ENCODE measurements around the gene CRY1. TPM values are rescaled to one million over a fixed set of nuclear protein-coding genes. Genes with fewer than 3 reads are reported as not detected.

Gene CRY1
- total and polyA plus RNA-seq, 4 donors, result 18.1 to 36.1 (median 28.9) TPM

DNA sequence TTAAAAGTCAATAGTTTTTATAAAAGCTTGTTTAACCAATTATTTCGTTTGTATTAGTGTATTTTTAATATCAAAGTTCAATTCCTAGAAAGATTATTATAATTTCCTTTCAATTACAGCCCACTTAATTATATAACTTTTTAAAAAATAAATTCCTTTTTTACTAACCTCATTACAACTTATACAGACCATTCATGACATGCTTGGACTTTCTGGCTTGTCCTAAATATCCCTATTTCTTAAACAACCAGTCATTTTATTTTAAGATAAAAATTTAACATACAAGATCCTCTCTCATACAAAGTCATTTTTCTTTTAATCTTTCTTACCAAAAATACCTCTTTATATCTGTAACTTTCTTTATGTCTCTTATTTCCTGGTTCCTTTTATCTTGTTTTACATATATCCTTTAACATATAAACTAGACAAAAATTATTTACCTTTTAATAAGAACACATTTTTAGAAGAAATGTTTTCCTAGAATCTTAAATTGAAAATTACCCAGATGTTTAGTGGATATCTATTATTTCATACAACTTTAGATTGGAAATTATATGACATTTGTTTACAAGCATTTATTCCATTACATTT, 148.0 kb downstream of the CRY1 start:
- no peak overlapping the region for H3K4me3 ChIP-seq (ENCODE audit: low read depth, low read length)
- H3K4me1 ChIP-seq (ENCODE audit: control insufficient read depth, insufficient read depth, low read length), result no peaks in the 10 kb centered on the region
- H3K36me3 ChIP-seq (ENCODE audit: control insufficient read depth, insufficient read depth, low read length), result no peaks in the 10 kb centered on the region
- no peak for DNase-seq (ENCODE audit: low read depth in 4 of 6, low spot score in 6 of 6)
- no peak overlapping the region for H3K27ac ChIP-seq (ENCODE audit: low read depth, low read length)
- H3K27me3 ChIP-seq (ENCODE audit: control insufficient read depth, insufficient read depth, low read length), result no peaks in the 10 kb centered on the region
- H3K9me3 ChIP-seq (ENCODE audit: control insufficient read depth, insufficient read depth, low read length), result peaks cover 3% of the 10 kb centered on the region
- no CpG with 5 or more reads among the region's 1 CpG for WGBS (ENCODE audit: insufficient coverage)

DNA sequence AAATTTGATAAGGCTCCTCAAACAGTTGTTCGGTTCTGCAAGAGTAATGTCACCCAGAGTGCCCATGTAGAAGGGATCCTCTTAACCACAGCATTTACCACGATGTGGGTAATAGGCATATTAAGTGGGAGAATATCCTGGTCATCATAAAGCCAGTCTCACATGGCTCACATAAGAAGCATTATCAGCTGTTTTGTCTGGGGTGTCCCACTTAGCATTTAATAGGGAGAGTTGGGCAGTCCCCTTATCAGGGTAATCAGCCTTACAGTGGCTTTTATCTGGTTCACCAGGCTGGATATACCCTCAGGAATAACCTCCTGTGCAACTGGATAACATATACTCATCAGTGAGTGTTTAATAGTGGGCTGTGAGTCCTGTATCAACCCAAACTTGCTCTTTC, 150.6 kb downstream of the CRY1 start:
- Histone ChIP-seq H3K27ac (ENCODE audit: low read depth, low read length) (no peak overlapping the region), H3K4me3 (ENCODE audit: low read depth, low read length) (no peak overlapping the region), H3K36me3 (ENCODE audit: control insufficient read depth, insufficient read depth, low read length) (no peaks in the 10 kb centered on the region), H3K27me3 (ENCODE audit: control insufficient read depth, insufficient read depth, low read length) (no peaks in the 10 kb centered on the region), H3K9me3 (ENCODE audit: control insufficient read depth, insufficient read depth, low read length) (peaks cover 3% of the 10 kb centered on the region), H3K4me1 (ENCODE audit: control insufficient read depth, insufficient read depth, low read length) (no peaks in the 10 kb centered on the region)
- 83% methylated on average over 1 of the region's 2 CpGs for WGBS (ENCODE audit: insufficient coverage)
- no peak for DNase-seq (ENCODE audit: low read depth in 4 of 6, low spot score in 6 of 6)

DNA sequence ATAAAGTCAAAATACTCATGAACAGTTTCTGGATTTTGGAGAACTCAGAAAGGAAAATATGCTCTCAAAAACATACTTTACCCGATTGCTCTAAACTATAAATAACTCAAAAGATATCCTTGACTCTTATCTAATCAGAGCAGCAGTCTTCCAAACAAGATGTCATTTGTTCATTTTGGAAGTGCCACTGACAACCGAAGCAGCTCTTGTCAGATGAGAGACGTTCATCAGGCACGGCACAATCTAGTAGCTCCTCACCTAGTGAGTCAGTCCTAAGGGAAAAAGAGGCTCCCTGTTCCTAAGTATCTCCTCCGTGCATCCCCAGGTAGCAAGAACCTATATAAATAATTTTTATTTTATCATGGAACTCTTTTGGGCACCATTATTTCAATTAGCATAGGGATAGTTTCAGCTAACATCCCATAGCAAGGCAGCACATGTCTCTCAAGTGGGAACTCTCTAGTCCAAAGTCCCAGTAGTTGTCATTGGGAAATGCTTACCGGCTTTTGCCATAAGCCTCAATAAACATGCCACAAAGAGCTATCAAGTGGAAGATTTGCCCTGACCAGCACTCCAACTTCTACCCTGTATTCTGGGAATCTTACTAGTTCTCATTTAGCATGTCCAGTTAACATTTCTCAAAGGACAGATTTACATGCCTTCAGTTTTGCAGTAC, 151.7 kb downstream of the CRY1 start:
- no peaks in the 10 kb centered on the region for H3K4me1 ChIP-seq (ENCODE audit: control insufficient read depth, insufficient read depth, low read length)
- DNase-seq (ENCODE audit: low read depth in 4 of 6, low spot score in 6 of 6), result no peak
- H3K36me3 ChIP-seq (ENCODE audit: control insufficient read depth, insufficient read depth, low read length), result no peaks in the 10 kb centered on the region
- no peak overlapping the region for H3K27ac ChIP-seq (ENCODE audit: low read depth, low read length)
- no peak overlapping the region for H3K4me3 ChIP-seq (ENCODE audit: low read depth, low read length)
- WGBS (ENCODE audit: insufficient coverage), result 84% methylated on average over 2 of the region's 6 CpGs
- no peaks in the 10 kb centered on the region for H3K27me3 ChIP-seq (ENCODE audit: control insufficient read depth, insufficient read depth, low read length)
- H3K9me3 ChIP-seq (ENCODE audit: control insufficient read depth, insufficient read depth, low read length), result peaks cover 3% of the 10 kb centered on the region

Other genes starting within 250 kb of the CRY1 start
- gene TMEM263, start 137.6 kb downstream of the CRY1 start, total RNA-seq, result 10 to 100 TPM; 49.6 to 71.7 TPM
- gene TMEM263, start 137.6 kb downstream of the CRY1 start, polyA plus RNA-seq (ENCODE audit: insufficient read length in 2 of 2), result 10 to 100 TPM; 44.9 to 55.3 TPM
- gene MTERF2, start 106.4 kb downstream of the CRY1 start, total RNA-seq, result 10 to 100 TPM; 27.4 to 32.5 TPM
- gene MTERF2, start 106.4 kb downstream of the CRY1 start, polyA plus RNA-seq (ENCODE audit: insufficient read length in 2 of 2), result 10 to 100 TPM; 38.2 to 41.1 TPM